HUES48 (cell line): ENCODE results near the gene ICAM5.
A peak's percentile ranks its signal among the peaks of the same experiment; 100 is the strongest.

Source experiments
- H3K27ac ChIP-seq: one replicate; pipeline ENCODE4 v1.7.0; 2013; ENCODE audit warnings: low read depth, low read length, inconsistent platforms
- H3K27me3 ChIP-seq: 2 replicates; pipeline ENCODE4 v1.6.1; 2013; ENCODE audit warnings: mild to moderate bottlenecking, low read length; ENCODE audit not compliant: control insufficient read depth, insufficient read depth
- H3K36me3 ChIP-seq: 2 replicates; pipeline ENCODE4 v1.6.1; 2013; ENCODE audit warnings: low read length; ENCODE audit not compliant: control insufficient read depth, insufficient read depth
- H3K4me1 ChIP-seq: 2 replicates; pipeline ENCODE4 v1.6.1; 2013; ENCODE audit warnings: mild to moderate bottlenecking, low read length; ENCODE audit not compliant: control insufficient read depth, insufficient read depth
- H3K4me3 ChIP-seq: 2 replicates; pipeline ENCODE4 v1.5.1; 2013; ENCODE audit warnings: mild to moderate bottlenecking, low read depth, low read length
- H3K9ac ChIP-seq: 2 replicates; pipeline ENCODE4 v1.6.1; 2013; ENCODE audit warnings: mild to moderate bottlenecking, low read depth, low read length, moderate library complexity
- H3K9me3 ChIP-seq: 2 replicates; pipeline ENCODE4 v1.6.1; 2013; ENCODE audit warnings: low read length; ENCODE audit not compliant: control insufficient read depth, insufficient read depth

The ICAM5 gene

GRCh38 chr19:10293637-10294367 is 4.0 kb downstream of the ICAM5 start:
- Histone ChIP-seq H3K4me3 (no peak overlapping the region), H3K27ac (no peak overlapping the region), H3K27me3 (peaks cover 86% of the 10 kb centered on the region), H3K9ac (no peak overlapping the region), H3K4me1 (peaks cover 21% of the 10 kb centered on the region; the same call in 1 of the 2 replicates), H3K9me3 (no peaks in the 10 kb centered on the region), H3K36me3 (no peaks in the 10 kb centered on the region)

GRCh38 chr19:10294368-10294697 is 4.6 kb downstream of the ICAM5 start:
- H3K27ac ChIP-seq = no peak overlapping the region
- no peaks in the 10 kb centered on the region for H3K9me3 ChIP-seq
- no peak overlapping the region for H3K9ac ChIP-seq
- no peaks in the 10 kb centered on the region for H3K36me3 ChIP-seq
- H3K4me3 ChIP-seq = no peak overlapping the region
- peaks cover 21% of the 10 kb centered on the region; the same call in 1 of the 2 replicates for H3K4me1 ChIP-seq
- peaks cover 81% of the 10 kb centered on the region for H3K27me3 ChIP-seq

- Histone ChIP-seq H3K36me3 (no peaks in the 10 kb centered on the region), H3K9ac (no peak overlapping the region), H3K4me3 (peak overlapping the region; percentile 39), H3K9me3 (no peaks in the 10 kb centered on the region), H3K27ac (no peak overlapping the region), H3K27me3 (peaks cover 70% of the 10 kb centered on the region), H3K4me1 (peaks cover 18% of the 10 kb centered on the region; the same call in 1 of the 2 replicates)
Observed at GRCh38 chr19:10295305-10295846, 5.6 kb downstream of the ICAM5 start.

GRCh38 chr19:10295847-10296591 is 6.3 kb downstream of the ICAM5 start:
- H3K27me3 ChIP-seq = peaks cover 64% of the 10 kb centered on the region
- no peaks in the 10 kb centered on the region for H3K36me3 ChIP-seq
- no peak overlapping the region for H3K9ac ChIP-seq
- no peaks in the 10 kb centered on the region for H3K9me3 ChIP-seq
- peaks cover 12% of the 10 kb centered on the region; the same call in 1 of the 2 replicates for H3K4me1 ChIP-seq
- no peak overlapping the region for H3K27ac ChIP-seq
- H3K4me3 ChIP-seq = peak overlapping the region; percentile 39

- H3K9ac ChIP-seq = no peak overlapping the region
Observed at GRCh38 chr19:10299545-10300458, 10.1 kb downstream of the ICAM5 start.

GRCh38 chr19:10305139-10305806 is 15.5 kb downstream of the ICAM5 start:
- no peak overlapping the region for H3K9ac ChIP-seq
- H3K27ac ChIP-seq = no peak overlapping the region
- no peaks in the 10 kb centered on the region for H3K9me3 ChIP-seq
- no peak overlapping the region for H3K4me3 ChIP-seq
- H3K4me1 ChIP-seq = no peaks in the 10 kb centered on the region
- no peaks in the 10 kb centered on the region for H3K27me3 ChIP-seq
- peaks cover 5% of the 10 kb centered on the region; the same call in 1 of the 2 replicates for H3K36me3 ChIP-seq

More at GRCh38 chr19:10299545-10300458, 10.1 kb downstream of the ICAM5 start:
- Histone ChIP-seq H3K4me3 (no peak overlapping the region), H3K4me1 (0 out of 2 replicates have a peak, but pooled peaks cover 3% of the 10 kb centered on the region), H3K36me3 (no peaks in the 10 kb centered on the region; the same call in 1 of the 2 replicates), H3K9me3 (no peaks in the 10 kb centered on the region), H3K27ac (no peak overlapping the region), H3K27me3 (peaks cover 26% of the 10 kb centered on the region)

GRCh38 chr19:10306327-10306726 is 16.6 kb downstream of the ICAM5 start:
- H3K4me3 ChIP-seq = no peak overlapping the region
- no peaks in the 10 kb centered on the region for H3K9me3 ChIP-seq
- peaks cover 12% of the 10 kb centered on the region; the same call in 1 of the 2 replicates for H3K36me3 ChIP-seq
- no peak overlapping the region for H3K9ac ChIP-seq
- no peaks in the 10 kb centered on the region for H3K27me3 ChIP-seq
- H3K4me1 ChIP-seq = no peaks in the 10 kb centered on the region
- no peak overlapping the region for H3K27ac ChIP-seq

- Histone ChIP-seq H3K36me3 (peaks cover 17% of the 10 kb centered on the region; the same call in 1 of the 2 replicates), H3K4me3 (no peak within 1 kb of the TSS), H3K4me1 (no peaks in the 10 kb centered on the region), H3K27ac (no peak within 1 kb of the TSS), H3K27me3 (no peaks in the 10 kb centered on the region), H3K9ac (no peak within 1 kb of the TSS), H3K9me3 (no peaks in the 10 kb centered on the region)
Observed at GRCh38 chr19:10309423-10309822, 19.7 kb downstream of the ICAM5 start, which contains the start of gene ZGLP1. ZGLP1 (minus strand) TSS chr19:10309815.

GRCh38 chr19:10315335-10316214 is 25.8 kb downstream of the ICAM5 start, which contains the start of gene FDX2:
FDX2 (minus strand) TSS chr19:10316015; CDS start chr19:10315996, 19 bp downstream.
- peaks cover 49% of the 10 kb centered on the region for H3K36me3 ChIP-seq
- peak within 1 kb of the TSS; percentile 85 for H3K27ac ChIP-seq
- no peaks in the 10 kb centered on the region for H3K4me1 ChIP-seq
- peak within 1 kb of the TSS; percentile 79 for H3K4me3 ChIP-seq
- H3K9ac ChIP-seq = peak within 1 kb of the TSS; percentile 54
- H3K27me3 ChIP-seq = no peaks in the 10 kb centered on the region
- no peaks in the 10 kb centered on the region for H3K9me3 ChIP-seq
